NOMO-1 treated with dmso at 0.1 percent for 144 hours (cell line): ENCODE results near the gene ARHGAP9.
"Not testable (repeated sequence)": the region's sequence is repeated elsewhere in the genome, so short reads cannot be mapped to it uniquely, and the experiment has no call there.

ENCODE experiments used
- DNase-seq: peaks from one replicate; lab custom pipeline; 2025; ENCODE audit not compliant: unreplicated experiment; lab: John Stamatoyannopoulos, UW

Gene ARHGAP9

DNA sequence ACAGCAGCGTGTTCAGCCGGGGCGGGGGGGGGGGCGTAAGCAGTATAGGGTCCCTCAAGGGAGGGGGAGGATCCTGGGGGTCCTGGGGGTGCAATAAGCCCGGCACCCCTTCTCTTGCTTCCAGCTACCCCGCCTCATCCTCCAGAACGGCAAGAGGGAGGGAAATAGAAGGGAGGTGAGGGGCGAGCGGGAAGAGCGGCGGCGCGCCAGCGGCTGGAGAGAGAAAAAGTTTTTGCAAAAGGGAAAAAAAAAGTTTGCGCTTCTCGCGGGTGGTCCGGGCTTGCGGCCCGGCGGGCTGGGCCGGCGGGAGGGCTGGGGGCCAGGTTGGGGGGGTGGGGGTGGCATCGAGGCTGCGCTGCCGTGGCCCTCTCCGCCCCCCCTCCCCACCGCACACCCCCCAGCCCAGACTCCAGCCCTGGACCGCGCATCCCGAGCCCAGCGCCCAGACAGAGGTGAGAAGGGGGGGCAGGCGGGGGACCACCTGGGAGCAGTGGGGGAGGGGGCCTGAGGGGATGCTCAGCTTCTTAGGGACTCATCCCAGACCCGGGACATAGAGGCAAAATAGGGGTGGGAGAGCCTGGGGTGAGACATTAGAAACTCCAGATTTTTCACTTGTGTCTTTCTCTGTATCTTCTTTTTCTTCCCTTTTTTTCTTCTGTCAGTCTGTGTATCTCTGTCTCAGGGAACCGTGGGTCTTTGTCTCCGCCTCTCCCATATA, 19.8 kb downstream of the ARHGAP9 start, which contains the start of gene GLI1:
Gene GLI1 (plus strand): TSS at position 36 of the 718 bp plus-strand sequence. CDS start 3,907 bp downstream, outside the sequence.
- DNase-seq = no peak

DNA sequence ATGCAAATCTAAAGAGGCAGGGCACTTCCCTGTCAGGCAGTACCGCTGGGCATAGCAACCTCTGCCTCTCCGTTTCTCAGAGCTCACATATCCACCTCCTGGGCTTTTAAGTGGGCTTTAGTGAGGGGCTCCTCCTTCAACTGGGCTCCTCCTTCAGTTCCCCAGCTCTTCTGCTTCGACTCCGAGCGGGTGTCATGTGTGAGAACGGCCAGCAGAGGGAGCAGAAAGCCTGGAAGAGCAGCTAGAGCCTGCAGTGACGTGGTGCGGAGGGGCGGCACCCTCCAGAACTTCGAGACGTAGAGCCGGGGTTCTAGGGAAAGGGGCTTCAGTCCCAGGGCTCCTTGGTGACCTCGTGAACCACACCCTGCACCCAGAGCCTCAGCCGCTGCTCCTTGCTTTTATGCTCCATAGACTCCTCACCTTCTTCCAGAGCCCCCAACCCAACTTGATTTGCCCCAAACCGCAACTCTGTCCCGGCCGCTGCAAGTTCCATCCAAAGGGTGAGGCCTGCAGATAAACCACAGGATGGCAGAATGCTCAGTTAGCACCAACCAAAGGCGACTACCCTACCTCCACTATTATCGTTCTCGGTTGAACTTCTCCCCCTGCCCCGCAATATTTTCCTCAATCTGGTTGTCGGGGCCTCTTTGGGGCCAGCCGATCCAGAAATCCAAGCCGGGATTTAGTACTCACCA, 20.5 kb downstream of the ARHGAP9 start:
- DNase-seq = peak; percentile 97

- no peak for DNase-seq
Measured at GRCh38 chr12:57458665-57459054, 21.0 kb downstream of the ARHGAP9 start.

DNA sequence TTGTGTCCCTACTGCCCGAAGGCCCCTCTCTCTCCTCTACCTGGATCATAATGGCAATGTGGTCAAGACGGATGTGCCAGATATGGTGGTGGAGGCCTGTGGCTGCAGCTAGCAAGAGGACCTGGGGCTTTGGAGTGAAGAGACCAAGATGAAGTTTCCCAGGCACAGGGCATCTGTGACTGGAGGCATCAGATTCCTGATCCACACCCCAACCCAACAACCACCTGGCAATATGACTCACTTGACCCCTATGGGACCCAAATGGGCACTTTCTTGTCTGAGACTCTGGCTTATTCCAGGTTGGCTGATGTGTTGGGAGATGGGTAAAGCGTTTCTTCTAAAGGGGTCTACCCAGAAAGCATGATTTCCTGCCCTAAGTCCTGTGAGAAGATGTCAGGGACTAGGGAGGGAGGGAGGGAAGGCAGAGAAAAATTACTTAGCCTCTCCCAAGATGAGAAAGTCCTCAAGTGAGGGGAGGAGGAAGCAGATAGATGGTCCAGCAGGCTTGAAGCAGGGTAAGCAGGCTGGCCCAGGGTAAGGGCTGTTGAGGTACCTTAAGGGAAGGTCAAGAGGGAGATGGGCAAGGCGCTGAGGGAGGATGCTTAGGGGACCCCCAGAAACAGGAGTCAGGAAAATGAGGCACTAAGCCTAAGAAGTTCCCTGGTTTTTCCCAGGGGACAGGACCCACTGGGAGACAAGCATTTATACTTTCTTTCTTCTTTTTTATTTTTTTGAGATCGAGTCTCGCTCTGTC, 22.8 kb downstream of the ARHGAP9 start:
- DNase-seq = no peak

- no peak for DNase-seq
Measured at GRCh38 chr12:57456145-57456700, 23.4 kb downstream of the ARHGAP9 start.

DNA sequence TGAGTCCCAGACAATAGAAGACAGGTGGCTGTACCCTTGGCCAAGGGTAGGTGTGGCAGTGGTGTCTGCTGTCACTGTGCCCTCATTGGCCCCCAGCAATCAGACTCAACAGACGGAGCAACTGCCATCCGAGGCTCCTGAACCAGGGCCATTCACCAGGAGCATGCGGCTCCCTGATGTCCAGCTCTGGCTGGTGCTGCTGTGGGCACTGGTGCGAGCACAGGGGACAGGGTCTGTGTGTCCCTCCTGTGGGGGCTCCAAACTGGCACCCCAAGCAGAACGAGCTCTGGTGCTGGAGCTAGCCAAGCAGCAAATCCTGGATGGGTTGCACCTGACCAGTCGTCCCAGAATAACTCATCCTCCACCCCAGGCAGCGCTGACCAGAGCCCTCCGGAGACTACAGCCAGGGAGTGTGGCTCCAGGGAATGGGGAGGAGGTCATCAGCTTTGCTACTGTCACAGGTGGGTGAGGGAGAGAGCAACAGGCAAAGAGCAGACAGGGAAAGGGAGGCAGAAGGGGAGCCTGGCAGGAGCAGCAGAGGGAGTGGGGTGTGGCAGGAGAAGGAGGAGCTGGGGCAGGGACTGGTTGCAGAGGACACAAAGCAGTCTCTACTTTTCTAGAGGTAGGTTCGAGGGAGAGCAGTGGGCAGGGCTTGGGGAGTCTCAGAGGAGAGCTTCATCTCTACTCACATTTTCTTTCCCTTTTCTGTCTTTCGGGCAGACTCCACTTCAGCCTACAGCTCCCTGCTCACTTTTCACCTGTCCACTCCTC, 24.1 kb downstream of the ARHGAP9 start:
- no peak for DNase-seq

DNA sequence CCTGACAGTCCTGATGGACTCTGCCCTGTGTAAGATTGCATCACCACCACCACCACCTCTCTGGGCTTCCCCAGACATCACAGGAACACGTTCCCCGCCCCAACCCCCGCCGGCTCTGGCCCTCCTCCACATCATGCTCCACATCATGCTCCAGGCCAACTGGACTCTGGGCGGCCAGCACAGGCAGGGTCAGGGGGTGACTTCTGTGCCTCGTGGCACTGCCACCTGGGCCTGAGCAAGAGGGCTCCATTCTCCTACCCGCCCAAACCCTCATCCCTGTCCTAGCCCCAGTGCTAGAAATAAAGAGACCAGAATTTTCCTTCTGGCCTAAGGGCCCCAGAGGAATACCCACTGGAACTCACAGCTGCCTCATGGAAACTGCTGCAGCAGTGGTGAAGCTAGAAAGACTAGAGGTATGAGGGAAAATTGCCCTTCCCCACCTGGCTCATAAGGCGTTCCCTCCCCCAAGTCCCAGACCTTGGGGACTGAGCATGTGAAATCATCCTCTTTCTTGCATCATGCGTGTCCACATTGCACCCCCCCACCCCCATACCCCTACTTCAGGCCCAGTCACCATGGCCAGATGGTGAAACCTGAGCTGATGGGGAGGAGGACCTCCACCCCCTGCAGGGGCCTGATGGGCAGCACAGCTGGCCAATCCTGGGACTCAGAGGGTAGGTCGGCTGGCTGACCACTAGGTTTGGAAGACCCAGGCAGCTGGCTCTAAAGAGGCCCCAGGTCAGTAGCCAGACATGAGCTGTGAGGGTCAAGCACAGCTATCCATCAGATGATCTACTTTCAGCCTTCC, 24.9 kb downstream of the ARHGAP9 start, which contains the start of gene INHBE:
Gene INHBE (plus strand): TSS at position 742 of the 808 bp plus-strand sequence. CDS start 230 bp downstream, outside the sequence.
- DNase-seq = no peak

- no peak for DNase-seq
Measured at GRCh38 chr12:57454213-57454565, 25.5 kb downstream of the ARHGAP9 start.

GRCh38 chr12:57452937-57453509, 26.6 kb downstream of the ARHGAP9 start:
- DNase-seq = peak; percentile 23

GRCh38 chr12:57452181-57452936, 27.3 kb downstream of the ARHGAP9 start:
- DNase-seq = no peak

DNA sequence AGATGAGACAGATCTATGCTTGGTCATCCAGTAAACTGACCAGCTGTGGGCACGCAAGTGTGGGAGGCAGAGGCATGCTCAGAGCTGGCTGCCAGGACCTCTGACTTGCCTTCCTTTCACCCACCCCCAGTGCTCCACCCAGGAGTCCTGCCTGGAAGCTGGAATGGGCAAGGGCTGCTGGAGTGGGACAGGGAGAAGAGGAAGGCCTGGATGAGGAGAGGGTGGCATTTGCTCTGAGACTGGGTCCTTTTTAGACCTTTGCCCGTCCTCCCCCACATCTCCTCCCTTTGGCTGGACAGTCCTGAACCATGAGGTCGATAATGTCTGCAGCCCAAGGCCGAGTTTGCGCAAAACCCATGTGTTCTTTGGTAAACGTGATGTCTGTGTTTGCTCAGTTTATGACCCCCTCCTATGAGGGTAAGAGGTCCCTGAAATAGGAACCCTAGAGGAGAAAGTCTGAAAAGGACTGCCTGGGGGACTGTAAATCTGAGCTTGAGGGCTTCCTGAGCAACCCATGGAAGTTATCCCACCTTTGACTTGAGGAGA, 28.4 kb downstream of the ARHGAP9 start:
- DNase-seq = no peak

DNA sequence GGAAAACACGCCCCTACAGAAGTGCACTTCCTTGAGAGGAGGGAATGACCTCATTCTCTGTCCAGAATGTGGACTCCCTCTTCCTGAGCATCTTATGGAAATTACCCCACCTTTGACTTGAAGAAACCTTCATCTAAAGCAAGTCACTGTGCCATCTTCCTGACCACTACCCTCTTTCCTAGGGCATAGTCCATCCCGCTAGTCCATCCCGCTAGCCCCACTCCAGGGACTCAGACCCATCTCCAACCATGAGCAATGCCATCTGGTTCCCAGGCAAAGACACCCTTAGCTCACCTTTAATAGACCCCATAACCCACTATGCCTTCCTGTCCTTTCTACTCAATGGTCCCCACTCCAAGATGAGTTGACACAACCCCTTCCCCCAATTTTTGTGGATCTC, 29.6 kb downstream of the ARHGAP9 start:
- DNase-seq = no peak

DNA sequence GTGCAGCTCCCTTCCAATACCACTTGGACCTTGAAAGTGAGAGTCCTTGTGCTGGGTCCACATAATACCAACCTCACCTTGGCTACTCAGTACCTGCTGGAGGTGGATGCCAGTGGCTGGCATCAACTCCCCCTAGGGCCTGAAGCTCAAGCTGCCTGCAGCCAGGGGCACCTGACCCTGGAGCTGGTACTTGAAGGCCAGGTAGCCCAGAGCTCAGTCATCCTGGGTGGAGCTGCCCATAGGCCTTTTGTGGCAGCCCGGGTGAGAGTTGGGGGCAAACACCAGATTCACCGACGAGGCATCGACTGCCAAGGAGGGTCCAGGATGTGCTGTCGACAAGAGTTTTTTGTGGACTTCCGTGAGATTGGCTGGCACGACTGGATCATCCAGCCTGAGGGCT, 30.3 kb downstream of the ARHGAP9 start:
- DNase-seq = no peak

- no peak for DNase-seq
Measured at GRCh38 chr12:57448669-57449068, 31.0 kb downstream of the ARHGAP9 start.

DNA sequence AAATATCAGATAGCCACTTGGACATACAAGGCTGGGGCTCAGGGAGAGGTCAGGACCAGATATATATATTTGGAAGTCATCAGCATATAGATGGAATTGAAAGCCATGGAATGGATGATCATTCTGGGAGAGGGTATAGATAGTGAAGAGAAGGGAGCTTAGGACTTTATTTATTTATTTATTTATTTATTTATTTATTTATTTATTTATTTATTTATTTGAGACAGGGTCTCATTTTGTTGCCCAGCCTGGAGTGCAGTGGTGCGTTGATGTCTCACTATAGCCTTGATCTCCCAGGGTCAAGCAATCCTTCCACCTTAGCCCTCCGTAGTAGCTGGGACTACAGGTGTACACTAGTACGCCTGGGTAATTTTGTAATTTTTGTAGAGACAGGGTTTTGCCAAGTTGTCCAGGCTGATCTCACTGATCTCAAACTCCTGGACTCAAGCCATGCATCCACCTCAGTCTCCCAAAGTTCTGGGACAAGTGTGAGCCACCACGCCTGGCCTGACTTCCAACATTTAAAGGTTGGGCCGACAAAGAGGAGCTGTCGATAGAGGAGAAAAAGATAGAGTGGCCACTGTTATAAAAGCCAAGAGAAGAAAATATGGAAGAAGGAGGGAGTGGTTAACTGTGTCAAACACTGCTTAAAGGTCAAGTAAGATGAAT, 33.2 kb downstream of the ARHGAP9 start:
- DNase-seq = no peak

DNA sequence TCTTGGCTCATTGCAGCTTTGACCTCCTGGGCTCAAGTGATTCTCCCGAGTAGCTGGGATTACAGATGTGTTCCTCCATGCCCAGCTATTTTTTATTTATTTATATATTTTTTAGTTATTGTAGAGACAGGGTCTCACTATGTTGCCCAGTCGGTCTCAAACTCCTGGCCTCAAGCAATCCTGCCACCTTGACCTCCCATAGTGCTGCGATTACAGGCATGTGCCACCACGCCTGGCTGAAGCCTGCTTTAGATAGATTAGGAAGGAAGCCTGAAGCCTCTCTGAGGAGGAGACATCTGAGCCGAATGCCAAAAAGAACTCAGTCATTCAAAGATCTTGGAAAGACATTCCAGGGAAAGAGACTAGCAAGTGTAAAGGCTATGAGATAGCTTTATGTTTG, 34.9 kb downstream of the ARHGAP9 start:
- no peak for DNase-seq

GRCh38 chr12:57444337-57444736, 35.3 kb downstream of the ARHGAP9 start:
- DNase-seq = not testable (repeated sequence)

DNA sequence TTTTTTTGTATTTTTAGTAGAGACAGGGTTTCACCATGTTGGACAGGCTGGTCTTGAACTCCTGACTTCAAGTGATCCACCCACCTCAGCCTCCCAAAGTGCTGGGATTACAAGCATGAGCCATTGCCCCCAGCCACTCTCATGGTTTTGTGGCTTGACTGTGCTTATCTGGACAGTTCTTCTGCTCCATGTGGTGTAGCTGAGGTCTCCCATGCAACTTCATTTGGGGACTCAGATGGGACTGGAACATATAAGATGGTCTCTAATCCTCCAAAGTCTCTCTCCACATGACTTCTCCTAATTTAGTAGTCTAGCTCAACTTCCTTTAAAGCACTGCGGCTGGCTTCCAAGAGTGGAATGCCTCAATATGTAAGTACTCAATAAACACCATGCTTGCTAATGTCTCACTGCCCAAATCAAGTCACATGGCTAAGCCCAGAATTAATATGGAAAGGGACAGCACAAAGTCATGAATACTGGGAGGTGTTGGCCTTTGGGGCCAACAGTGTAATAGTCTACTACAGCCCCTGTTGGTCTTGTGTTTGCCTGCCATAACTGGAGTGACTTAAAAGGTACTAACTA, 37.7 kb downstream of the ARHGAP9 start:
- no peak for DNase-seq
